Right forelimb (tissue), 1 donor: Measurements from ENCODE around the gene UBN2.
"Not testable (repeated sequence)": the region's sequence is repeated elsewhere in the genome, so short reads cannot be mapped to it uniquely, and the experiment has no call there.

Experiments used
- DNase-seq: peaks from one replicate; pipeline ENCODE4 v3.0.0-alpha.2; 2018

The UBN2 gene

DNA sequence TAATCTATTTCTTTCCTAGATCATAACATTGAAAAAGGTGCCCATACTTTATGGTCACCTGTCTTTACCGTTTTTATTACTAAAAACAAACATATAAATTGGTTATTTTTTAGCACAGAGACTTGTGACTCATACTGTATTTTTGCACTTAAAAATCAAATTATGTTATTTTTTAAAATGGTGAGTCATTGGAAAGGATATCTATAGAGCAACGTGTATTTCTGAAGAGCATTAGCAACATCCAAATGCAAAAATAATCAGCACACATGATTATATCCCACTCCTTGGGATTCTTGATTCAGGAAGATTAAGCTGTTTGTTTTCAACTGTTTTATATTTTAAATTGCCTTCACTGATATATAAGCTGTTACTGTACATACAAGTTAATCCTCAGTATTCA lies 69.4 kb downstream of the UBN2 start:
- no peak for DNase-seq

DNA sequence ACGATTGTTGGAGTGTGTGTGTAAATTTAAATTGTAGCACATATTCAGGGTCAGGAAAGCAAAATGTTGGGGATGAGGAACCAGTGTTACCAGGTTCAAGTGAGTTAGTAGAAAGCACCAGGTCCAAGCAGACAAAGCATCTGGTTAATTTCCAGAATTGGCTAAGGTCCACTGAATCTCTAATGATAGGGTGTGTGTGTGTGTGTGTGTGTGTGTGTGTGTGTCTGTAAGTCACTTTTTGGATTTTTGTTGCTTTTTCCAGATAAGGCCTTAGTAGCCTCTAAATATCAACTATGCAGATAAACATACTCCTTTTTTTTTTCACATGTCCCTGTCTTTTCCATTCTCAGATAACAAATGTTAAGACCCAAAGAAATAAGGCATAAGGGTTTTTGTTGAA lies 73.5 kb downstream of the UBN2 start:
- no peak for DNase-seq

DNA sequence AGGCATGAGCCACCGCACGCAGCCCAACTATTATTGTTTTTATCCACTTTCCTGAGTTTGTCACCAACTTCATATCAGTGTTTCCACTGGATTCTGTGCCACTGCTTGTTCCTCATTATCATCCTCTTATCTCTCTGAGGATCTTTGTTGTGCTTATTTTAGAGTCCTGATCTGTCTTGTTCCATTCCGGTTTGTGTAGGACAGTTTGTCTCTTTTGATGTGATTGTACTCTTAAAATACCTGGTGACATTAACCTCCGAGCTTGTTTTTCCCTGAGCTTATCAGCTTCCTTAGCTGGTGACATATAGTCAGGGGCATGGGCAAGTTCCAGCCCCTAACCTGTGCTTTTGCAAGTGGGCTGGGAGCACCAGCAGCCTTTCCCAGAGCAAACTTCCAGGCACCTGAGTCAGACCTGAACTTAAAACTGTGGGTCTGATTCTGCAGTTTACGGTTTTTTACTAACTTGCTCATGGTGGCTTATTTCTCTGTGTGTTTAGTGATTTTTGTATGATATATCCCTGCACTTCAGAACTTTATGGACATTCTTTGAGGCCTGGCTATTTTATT lies 87.0 kb downstream of the UBN2 start:
- no peak for DNase-seq

DNA sequence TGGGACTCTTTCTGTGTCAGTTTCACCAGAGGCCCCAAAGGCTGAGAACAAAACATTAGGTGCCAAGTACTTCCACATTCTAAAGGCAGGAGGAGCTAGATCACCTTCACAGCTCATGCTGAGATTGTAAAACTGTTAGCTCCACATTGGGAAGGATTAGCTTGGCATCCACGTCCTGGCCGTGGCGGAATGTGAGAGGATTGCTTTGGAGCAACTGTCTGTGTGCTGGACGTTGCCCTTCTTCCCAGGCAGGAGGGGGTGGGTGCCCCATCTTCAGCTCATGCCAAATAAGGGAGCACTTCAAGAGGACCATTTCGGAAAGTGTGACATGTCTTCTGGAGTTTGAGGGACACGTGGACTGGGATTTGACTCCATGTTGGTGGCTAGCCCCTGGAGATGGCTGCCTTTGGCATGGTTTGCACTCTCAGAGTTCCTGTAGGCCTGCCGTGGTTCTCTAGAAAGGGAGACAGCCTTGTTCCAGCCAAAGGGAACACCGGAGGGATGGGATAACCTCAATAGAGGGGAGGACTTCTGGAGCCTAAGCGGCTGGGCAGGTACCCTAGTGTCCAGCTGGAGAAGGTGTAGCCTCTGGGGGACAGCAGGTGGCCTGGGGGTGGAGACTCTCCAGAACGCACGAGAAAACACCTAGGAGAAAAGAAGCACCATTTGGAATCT lies 90.2 kb downstream of the UBN2 start:
- DNase-seq, result no peak

DNA sequence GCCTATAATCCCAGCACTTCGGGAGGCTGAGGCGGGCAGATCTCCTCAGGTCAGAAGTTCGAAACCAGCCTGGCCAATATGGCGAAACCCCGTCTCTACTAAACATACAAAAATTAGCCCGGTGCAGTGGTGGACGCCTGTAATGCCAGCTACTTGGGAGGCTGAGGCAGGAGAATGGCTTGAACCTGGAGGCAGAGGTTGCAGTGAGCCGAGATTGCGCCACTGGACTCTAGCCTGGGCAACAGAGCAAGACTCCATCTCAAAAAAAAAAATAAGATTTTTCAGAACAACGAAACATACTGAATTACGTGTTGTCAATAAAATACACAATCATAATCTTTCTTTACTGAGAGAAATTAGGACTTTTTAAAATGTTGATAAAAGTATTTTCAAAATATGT lies 93.7 kb downstream of the UBN2 start:
- DNase-seq, result not testable (repeated sequence)

DNA sequence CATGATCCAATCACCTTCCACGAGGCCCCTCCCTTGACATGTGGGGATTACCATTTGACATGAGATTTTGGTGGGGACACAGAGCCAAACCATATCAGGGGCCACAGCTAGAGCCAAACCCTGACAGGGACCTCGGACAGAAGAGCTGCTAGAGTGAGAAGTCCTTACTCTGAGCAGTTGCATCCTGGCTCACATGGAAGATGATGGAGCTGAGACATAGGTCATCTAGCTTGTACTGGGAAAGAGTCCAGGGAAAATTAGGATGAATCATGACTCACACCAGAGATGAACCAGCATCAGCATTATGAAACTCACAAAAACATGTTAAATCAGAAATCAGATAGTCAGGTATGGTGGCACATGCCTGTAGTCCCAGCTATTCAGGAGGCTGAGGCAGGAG lies 97.3 kb downstream of the UBN2 start:
- DNase-seq, result no peak

DNA sequence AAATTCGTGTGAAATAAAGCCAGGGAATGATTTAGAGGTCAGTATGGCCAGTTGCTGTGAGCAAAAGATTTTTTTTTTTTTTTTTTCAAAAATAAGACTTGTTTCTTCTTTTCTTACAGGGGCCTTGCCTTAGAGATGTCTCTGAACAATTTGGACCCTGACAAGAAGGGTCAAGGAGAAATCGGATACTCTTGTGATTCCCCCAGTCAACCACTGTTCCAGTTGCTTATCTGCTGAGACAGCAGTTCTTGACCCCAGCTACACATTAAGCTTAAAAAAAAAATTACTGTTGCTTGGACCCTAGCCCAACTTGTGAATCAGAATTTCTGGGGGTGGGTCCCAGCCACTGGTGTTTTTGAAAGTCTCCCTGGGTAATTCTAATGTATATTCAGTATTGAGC lies 98.1 kb downstream of the UBN2 start:
- no peak for DNase-seq

DNA sequence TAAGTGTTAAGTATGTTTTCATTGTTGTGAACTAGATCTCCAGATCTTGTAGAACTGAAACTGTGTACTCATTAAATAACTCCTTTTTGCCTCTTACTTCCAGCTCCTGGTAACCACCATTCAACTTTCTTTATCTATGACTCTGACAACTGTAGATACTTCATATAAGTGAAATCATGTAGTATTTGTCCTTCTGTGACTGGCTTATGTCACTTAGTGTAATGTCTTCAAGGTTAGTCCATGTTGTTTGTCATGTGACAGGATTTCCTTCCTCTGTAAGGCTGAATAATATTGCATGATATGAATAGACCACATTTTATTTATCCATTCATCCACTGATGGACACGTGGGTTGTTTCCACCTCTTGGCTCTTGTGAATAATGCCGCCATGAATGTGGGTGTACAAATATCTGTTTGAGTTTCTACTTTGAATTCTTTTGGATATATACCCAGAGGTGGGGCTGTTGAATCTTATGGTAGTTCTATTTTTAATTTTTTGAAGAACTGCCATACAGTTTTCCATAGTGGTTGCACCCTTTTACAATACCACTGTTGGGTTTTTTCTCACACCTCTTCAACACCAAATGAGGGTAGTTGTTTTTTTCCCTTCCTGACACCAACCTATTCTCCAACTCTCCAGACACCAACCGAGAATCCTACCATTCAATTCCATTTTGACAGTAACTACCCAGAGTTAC lies 99.4 kb downstream of the UBN2 start:
- no peak for DNase-seq

DNA sequence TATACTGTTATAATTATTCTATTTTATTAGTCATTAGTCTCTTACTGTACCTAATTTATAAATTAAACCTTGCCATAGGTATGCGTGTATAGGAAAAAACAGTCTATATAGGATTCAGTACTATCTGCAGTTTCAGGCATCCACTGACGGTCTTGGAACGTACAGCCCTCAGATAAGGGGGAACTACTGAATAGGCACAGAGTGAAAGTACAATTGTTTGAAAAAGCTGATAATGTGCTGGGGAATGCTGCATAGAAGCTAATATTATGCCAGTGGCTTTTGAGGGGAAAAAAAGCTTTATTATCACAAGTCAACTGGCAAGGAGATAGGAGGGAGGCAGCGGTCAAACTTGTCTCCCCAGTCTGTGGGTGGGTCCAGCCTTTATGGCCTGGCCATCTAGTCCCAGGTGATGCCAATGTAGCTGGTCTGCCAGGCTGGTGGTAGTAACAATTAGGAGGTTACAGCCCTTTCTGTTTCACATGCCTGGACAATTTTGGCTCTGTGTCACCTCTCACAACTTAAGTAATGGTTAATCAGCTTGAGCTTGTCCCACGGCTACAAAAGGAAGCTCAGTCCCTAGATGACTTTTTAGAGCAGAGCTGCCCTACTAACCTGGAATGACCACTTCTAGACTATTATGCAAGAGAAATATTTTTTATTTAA lies 101.8 kb downstream of the UBN2 start:
- DNase-seq, result no peak

DNA sequence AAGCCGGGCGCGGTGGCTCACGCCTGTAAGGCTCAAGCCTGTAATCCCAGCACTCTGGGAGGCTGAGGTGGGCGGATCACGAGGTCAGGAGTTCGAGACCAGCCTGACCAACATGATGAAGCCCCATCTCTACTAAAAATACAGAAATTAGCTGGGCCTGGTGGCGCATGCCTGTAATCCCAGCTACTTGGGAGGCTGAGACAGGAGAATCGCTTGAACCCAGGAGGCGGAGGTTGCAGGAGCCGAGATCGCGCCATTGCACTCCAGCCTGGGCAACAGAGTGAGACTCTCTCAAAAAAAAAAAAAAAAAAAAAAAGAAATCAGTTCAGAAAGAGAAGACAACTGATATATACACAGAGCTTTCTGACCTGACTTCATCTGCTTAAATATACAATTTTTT lies 102.4 kb downstream of the UBN2 start:
- not testable (repeated sequence) for DNase-seq

DNA sequence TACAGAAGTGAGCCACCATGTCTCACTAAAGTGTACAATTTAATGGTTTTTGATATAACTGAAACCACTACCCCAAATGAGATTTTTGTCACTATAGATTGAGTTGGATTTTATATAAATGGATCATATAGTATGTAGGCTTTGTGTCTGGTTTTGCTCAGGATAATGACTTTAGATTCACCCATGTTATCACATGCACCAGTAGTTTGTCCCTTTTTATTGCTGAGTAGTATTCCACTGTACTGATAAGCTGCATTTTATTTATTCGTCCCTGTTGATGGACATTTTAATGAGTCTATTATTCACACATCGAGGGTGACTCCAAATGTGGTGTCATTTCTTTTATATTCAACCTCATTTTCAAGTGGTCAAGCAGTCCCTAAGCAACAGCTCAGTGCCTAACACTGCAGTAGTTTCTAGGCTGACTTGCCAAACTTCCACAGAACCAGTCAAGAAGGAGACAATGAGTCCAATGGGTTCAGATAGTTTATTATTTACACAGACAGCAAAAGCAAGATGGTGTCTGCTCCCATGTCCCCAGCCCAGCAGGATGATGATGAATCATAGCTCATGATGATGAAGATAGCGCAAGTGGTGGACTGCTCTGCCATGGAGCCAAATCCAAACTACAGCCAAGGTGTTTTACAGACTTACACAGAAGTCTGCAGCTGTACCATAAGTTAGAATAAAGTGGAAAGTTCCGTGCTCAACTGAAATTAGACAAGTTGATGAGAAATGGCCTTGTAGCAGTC lies 103.5 kb downstream of the UBN2 start:
- DNase-seq, result no peak

DNA sequence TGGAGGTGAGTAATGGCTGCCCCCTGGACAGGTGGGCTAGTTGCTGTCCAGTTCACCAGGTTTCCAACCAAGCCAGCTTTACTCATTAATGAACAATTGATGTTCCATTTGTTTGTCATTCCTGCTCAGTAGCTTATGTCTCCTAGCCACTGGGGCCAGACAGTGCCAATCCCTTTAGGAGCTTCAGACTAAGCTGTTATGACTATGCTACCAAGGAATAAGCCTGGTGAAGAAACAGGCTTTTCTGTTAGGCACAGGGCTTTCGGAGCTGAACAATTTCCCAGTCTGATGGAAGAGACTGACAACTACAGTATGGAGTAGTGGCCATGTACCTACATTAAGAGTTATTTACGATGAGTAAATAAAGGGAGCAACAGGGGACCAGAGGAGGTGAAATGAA lies 108.0 kb downstream of the UBN2 start:
- DNase-seq, result no peak

DNA sequence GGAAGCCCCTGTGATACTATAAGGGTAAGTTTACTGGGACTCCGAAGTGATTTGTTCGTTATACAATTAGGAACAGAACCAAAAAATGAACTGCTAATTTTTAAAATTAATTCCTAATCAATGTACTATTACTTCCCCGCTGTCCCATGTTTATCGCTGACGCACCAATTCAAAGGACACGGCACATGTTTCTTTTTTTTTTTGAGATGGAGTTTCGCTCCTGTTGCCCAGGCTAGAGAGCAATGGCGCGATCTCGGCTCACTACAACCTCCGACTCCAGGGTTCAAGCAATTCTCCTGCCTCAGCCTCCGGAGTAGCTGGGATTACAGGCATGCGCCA lies 108.6 kb downstream of the UBN2 start:
- DNase-seq, result no peak

DNA sequence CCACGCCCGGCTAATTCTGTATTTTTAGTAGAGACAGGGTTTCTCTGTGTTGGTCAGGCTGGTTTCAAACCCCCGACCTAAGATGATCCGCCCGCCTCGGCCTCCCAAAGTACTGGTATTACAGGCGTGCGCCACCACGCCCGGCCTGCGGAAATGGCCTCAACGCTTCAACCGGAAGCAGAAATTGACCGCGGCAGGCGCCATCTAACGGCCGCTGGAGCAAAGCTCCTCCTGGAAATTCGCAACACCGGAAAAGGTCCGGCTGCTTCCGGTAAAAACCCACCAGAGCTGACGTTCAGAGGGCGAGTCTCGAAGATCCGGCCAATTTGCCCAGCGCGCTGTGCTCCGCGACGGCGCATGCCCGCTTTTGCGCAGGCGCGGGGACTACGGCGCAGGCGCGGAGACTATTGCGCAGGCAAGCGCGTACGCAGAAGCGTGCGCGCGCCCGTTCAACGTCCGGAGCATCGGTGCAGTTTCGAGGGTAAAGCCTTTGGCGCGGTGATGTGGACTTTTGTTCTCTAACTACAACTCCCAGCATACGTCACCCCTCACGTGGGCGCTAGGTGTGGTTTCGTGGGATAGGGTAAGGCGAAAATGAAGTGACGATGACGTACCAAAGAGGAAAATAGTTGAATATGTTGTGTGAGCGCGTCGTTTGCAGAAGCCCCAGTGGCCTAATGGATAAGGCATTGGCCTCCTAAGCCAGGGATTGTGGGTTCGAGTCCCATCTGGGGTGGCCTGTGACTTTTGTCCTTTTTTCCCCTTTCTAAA lies 109.2 kb downstream of the UBN2 start:
- DNase-seq, result peak; percentile 99

DNA sequence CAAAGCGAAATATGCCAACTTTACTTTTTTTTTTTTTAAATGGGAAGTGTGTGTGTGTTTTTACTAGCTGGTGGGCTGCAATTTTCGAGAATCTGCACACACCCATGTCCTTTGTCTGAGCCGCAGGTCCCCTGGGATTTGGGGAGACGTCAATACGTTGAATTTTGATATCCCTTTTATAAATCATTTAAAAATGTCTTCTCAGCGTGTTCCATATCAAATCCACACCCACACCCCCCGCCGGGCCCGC lies 109.7 kb downstream of the UBN2 start:
- DNase-seq, result no peak

DNA sequence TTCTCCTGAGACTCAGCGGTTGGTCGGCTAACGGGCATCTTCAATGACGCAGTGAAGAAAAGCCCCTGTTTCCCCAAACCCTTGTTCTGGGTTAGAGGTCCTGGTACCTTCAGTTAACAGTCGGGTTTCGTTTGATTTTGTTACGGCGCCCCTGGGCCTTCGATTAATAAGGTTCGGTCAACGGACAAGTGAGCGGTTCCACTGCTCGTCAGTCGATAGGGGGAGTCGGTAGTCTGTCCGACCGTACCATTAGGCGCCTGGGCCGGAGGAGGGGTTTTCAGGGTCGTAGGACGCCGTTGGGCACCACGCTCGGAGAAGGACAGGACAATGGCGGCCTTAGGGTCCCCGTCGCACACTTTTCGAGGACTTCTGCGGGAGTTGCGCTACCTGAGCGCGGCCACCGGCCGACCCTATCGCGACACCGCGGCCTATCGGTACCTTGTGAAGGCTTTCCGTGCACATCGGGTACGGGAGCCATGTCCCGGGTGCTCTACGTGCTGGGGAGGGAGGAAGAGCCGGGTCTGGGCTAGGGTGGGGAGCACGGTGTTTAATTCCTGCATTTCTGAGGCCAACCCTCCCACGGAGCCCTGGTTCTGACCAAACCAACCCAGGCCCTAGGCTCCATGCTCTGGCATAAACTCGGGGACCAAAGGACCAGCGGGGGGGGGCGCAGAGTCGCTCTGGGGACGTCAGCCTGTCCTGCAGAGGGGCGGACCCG lies 110.2 kb downstream of the UBN2 start, which contains the start of gene FMC1:
TSS of gene FMC1 (plus strand) at position 280 of the 718 bp plus-strand sequence. CDS start at position 328, 48 bp downstream.
- peak; percentile 95 for DNase-seq

DNA sequence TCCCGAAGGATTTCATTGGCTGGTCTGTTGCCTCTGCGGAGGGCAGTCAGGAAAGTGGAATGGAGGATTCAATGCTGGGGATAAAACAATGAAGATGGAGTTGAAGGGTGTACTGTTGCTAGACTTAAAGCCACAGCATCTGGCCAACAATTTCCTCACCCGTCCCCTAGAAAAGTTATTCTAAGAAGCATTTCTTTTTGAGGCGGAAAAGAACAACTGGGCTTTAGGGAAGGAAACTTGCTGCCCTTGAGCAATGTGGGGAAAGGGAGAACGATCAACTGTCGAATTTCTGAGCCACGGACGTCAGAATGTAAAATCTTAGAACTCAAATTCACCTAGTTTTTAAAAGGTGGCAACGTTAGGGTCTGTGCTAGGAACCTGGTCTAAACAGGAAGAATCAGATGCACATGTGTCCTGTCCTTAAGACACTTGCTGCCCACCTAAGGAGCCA lies 110.8 kb downstream of the UBN2 start:
- DNase-seq, result no peak

DNA sequence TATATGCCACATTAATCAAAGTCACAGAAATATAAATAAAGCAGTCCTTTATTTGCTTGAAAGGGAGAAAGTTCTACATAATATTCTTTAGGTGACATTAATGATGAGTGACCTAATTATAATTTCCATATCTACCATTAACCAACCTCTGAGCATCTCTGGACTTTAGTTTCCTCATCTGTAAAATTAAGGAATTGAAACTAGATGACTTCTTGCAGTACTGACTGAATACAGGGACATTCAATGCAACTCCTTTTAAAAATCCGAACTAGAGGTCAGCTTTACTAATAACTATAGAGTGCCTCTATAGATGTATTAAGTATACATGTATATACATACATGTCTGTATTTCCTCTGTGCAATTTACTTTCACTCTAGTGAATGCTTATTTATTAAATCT lies 114.0 kb downstream of the UBN2 start:
- DNase-seq, result no peak

DNA sequence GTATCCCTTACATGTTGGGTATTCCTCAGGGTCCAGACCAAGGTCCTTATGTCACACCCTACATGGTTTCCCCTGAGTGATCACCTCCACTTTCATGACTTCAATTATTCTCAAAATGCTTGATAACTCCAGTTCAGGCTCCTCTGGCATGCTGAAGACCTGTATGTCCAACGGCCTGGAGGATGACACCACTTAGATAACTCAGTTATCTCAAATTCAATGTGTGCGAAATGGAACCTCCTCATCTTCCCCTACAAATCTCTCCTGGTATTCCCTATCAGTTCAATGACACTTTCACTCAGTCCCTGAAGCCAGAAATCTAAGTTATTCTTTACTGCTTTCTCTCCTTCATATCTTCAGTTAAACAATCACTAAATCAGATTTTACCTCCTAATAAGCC lies 120.0 kb downstream of the UBN2 start:
- no peak for DNase-seq

DNA sequence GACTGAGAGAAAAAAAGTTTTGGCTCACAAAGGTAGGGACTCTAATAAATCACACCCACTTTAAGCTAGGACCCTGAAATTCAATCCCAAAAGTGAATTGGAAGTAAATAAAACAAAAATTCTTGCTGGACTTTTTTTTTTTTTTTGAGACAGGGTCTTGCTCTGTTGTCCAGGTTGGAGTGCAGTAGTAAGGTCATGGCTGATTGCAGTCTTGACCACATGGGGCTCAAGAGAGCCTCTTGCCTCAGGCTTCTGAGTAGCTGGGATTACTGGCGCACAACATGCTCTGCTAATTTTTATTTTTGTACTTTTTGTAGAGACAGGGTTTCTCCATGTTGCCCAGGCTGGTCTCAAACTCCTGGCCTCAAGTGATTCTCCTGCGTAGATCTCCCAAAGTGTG lies 123.7 kb downstream of the UBN2 start:
- DNase-seq, result no peak

DNA sequence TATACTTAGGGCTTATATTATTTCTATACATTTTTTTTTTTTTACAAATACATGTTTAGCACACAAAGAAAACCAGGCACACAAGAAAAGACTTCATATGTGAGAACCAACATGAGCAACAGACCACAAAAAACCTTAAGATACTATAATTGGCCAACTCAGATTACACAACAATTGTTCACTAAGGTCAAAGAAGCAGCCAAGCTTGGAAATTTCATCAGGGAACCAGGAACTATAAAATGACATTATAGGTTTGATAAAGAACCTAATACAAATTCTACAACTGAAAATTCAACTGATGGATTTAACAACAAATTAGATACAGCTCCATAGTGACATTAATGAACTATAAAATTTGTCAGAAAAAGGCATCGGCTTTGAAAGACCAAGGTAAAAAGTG lies 124.3 kb downstream of the UBN2 start:
- no peak for DNase-seq
